Stomach (tissue), 9 donors: ENCODE data around the gene NF1. TPM values are rescaled to one million over a fixed set of nuclear protein-coding genes. Genes with fewer than 3 reads are reported as not detected.

ENCODE experiments used
- DNase-seq, 2 donors: peaks; one replicate each; pipeline versions ENCODE4 v3.0.0 to v3.0.0-alpha.2; 2013 to 2019
- H3K27ac ChIP-seq, 5 donors: fragments of 200-600 bp in 4 of 5; sonication (generic) in 4 of 5; one replicate each; pipeline ENCODE4 v1.5.1; 2013 to 2019; ENCODE audit warnings: mild to moderate bottlenecking in 1 of 5, moderate library complexity in 1 of 5
- H3K27me3 ChIP-seq, 3 donors: fragments of 200-600 bp; sonication (generic); one replicate each; pipeline ENCODE4 v1.5.1; 2017 to 2019; ENCODE audit warnings: mixed run types in 1 of 3
- H3K36me3 ChIP-seq, 4 donors: fragments of 200-600 bp; sonication (generic); 1 replicate in 3 of 4; 2 replicates in 1 of 4; pipeline ENCODE4 v1.5.1; 2016 to 2019
- H3K4me1 ChIP-seq, 4 donors: fragments of 200-600 bp; sonication (generic); one replicate each; pipeline ENCODE4 v1.5.1; 2016 to 2019
- H3K4me3 ChIP-seq, 4 donors: fragments of 200-600 bp; sonication (generic) in 3 of 4; one replicate each; pipeline ENCODE4 v1.5.1; 2016 to 2019; ENCODE audit warnings: mild to moderate bottlenecking in 1 of 4
- H3K9me3 ChIP-seq, 4 donors: fragments of 200-600 bp; sonication (generic); one replicate each; pipeline ENCODE4 v1.5.1; 2016 to 2019
- EP300 ChIP-seq: sonication (generic); formaldehyde crosslinking; IDR thresholded peaks from one replicate; pipeline ENCODE4 v1.6.1; 2017; ENCODE audit warnings: antibody characterized with exemption
- POLR2A ChIP-seq, 4 donors: fragments of 450-650 bp; IDR thresholded peaks; one replicate each; pipeline ENCODE4 v1.6.1; 2016; ENCODE audit warnings: antibody characterized with exemption in 4 of 4, control low read depth in 2 of 4, mild to moderate bottlenecking in 1 of 4, moderate library complexity in 1 of 4
- POLR2AphosphoS5 ChIP-seq, 3 donors: sonication (generic); formaldehyde crosslinking; IDR thresholded peaks; one replicate each; pipeline ENCODE4 v1.6.1; 2016; ENCODE audit warnings: antibody characterized with exemption in 3 of 3
- WGBS, 5 donors: extraction: QIAGEN DNeasy Blood & Tissue Kit in 3 of 5; methylation state at CpG; one replicate each; pipeline versions ENCODE4 v1.1.5 to v1.1.7; 2013 to 2018; 5-methylcytosine and 5-hydroxymethylcytosine counted together
- intact Hi-C: fragments of 100-400 bp; cut with DNase I; formaldehyde crosslinking; loops from one replicate; pipeline ENCODE4 v1.15.1; 2023; ENCODE audit warnings: low total_unique reads
- polyA plus RNA-seq, 3 donors: library from polyadenylated mRNA; stranded (reverse); fragments of 200-250 nt; gene quantifications; one replicate each; pipeline ENCODE4 v1.2.3, GENCODE V29; 2013
- total RNA-seq, 5 donors: library from RNA; depleted of rRNA; stranded (reverse); fragments of >200 nt; gene quantifications; one replicate each; pipeline versions ENCODE4 v1.1.0 to v1.2.3, GENCODE V29; 2014 to 2016
- TF ChIP-seq, protein P1 (sequence below), 7 experiments: fragments of 450-650 bp in 4 of 7; fragments of 200-600 bp in 3 of 7; sonication (generic) in 3 of 7; IDR thresholded peaks; one replicate each; pipeline ENCODE4 v1.5.1; 2016 to 2019; ENCODE audit warnings: antibody characterized with exemption in 7 of 7, control low read depth in 2 of 7, mild to moderate bottlenecking in 1 of 7
- donor health status: healthy with polysubstance abuse.
- donor health status: Bipolar disorder and iron deficiency.
- donor health status: healthy.

The NF1 gene
- total and polyA plus RNA-seq, 8 donors: 5.2 to 108 (median 50.5) TPM

DNA sequence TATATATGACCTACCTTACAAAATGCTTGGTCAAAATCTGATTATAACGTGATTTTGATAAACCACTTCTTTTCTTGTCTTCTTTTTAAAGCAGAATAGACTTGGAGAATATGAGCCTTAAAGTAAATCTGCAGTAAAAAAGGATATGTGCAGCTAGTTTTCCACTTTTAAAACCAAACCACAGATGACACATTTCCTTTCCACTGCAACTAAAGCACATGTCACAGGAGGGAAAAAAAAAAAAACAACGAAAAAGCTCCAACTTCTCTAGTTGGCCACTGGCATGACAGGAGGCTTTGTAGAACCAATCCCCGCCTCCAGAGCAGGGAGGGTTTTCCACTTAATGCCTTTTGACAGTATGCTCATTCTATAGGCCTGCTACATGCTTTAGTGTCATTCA is 226.7 kb downstream of the NF1 start, which contains the start of gene EVI2A:
TSS of gene EVI2A (minus strand) at position 142 of the 400 bp plus-strand sequence. CDS start 2,609 bp downstream, outside the sequence.
- no peak for TF ChIP-seq POLR2A (IDR thresholded peaks at IDR 0.05)
- TF ChIP-seq EP300: no peak
- TF ChIP-seq, protein P1, sequence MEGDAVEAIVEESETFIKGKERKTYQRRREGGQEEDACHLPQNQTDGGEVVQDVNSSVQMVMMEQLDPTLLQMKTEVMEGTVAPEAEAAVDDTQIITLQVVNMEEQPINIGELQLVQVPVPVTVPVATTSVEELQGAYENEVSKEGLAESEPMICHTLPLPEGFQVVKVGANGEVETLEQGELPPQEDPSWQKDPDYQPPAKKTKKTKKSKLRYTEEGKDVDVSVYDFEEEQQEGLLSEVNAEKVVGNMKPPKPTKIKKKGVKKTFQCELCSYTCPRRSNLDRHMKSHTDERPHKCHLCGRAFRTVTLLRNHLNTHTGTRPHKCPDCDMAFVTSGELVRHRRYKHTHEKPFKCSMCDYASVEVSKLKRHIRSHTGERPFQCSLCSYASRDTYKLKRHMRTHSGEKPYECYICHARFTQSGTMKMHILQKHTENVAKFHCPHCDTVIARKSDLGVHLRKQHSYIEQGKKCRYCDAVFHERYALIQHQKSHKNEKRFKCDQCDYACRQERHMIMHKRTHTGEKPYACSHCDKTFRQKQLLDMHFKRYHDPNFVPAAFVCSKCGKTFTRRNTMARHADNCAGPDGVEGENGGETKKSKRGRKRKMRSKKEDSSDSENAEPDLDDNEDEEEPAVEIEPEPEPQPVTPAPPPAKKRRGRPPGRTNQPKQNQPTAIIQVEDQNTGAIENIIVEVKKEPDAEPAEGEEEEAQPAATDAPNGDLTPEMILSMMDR (IDR thresholded peaks at IDR 0.05): no peak
- peak in 1 of 3 donors; percentile 9 for TF ChIP-seq POLR2AphosphoS5 (IDR thresholded peaks at IDR 0.05)
- peak within 1 kb of the TSS in 4 of 5 donors; percentile 45 to 86 (median 54) for H3K27ac ChIP-seq
- 53 to 77% (median 68%) methylated on average over 3 of the region's 3 CpGs for WGBS, 5 donors
- no peaks in the 10 kb centered on the region for H3K9me3 ChIP-seq
- H3K4me1 ChIP-seq: peaks cover 0 to 17% (median 0%) of the 10 kb centered on the region in 4 donors
- H3K4me3 ChIP-seq: peak within 1 kb of the TSS; percentile 7 to 29 (median 14)
- intact Hi-C loops: no loop called here
- H3K36me3 ChIP-seq: peaks cover 7 to 10% (median 8%) of the 10 kb centered on the region in 4 donors
- H3K27me3 ChIP-seq: no peaks in the 10 kb centered on the region
- peak in 1 of 2 donors; percentile 80 for DNase-seq

- peaks cover 0 to 12% (median 0%) of the 10 kb centered on the region in 4 donors for H3K4me1 ChIP-seq
These were observed 227.2 kb downstream of the NF1 start for GRCh38 chr17:31321966-31322365.

DNA sequence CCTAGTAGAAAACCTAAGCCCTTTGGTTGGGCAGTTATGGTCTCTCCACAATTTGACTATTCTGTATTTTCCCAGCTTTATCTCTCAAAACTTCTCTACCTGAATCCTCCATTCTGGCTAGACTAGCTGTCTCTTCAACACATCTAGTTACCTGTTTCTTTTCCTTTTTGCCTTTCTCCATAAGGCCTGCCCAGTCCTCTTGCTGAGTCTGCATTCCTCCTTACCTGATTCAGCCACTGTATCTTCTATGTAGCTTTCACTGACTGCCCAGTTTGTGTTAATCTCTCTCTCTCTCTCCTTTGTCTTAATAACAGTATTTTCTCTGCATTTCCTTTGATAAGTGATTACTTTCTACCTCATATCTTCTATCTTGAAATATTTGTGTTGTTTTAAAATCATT is 228.8 kb downstream of the NF1 start:
- no peaks in the 10 kb centered on the region for H3K4me1 ChIP-seq
- no peak overlapping the region for H3K27ac ChIP-seq
- H3K4me3 ChIP-seq: no peak overlapping the region
- TF ChIP-seq POLR2A (IDR thresholded peaks at IDR 0.05) (no peak), POLR2AphosphoS5 (IDR thresholded peaks at IDR 0.05) (no peak), EP300 (no peak)
- TF ChIP-seq, protein P1 (IDR thresholded peaks at IDR 0.05): no peak
- H3K9me3 ChIP-seq: no peaks in the 10 kb centered on the region
- H3K27me3 ChIP-seq: no peaks in the 10 kb centered on the region
- no peak for DNase-seq
- peaks cover 7 to 30% (median 29%) of the 10 kb centered on the region in 4 donors for H3K36me3 ChIP-seq
- intact Hi-C loops: no loop called here

More at GRCh38 chr17:31321966-31322365, 227.2 kb downstream of the NF1 start:
- Histone ChIP-seq H3K9me3 (no peaks in the 10 kb centered on the region), H3K36me3 (peaks cover 7 to 15% (median 13%) of the 10 kb centered on the region in 4 donors), H3K27me3 (no peaks in the 10 kb centered on the region), H3K27ac (peak overlapping the region in 3 of 5 donors; percentile 50 to 86 (median 57)), H3K4me3 (no peak overlapping the region)
- no peak for DNase-seq
- WGBS, 5 donors: 81 to 89% (median 83%) methylated on average over 4 of the region's 4 CpGs
- intact Hi-C loops: no loop called here
- TF ChIP-seq POLR2A (IDR thresholded peaks at IDR 0.05): no peak
- no peak for TF ChIP-seq POLR2AphosphoS5 (IDR thresholded peaks at IDR 0.05)
- TF ChIP-seq, protein P1 (IDR thresholded peaks at IDR 0.05): no peak
- no peak for TF ChIP-seq EP300

- TF ChIP-seq POLR2AphosphoS5 (IDR thresholded peaks at IDR 0.05) (no peak), POLR2A (IDR thresholded peaks at IDR 0.05) (no peak), EP300 (no peak)
- TF ChIP-seq, protein P1 (IDR thresholded peaks at IDR 0.05): no peak
- no peak overlapping the region for H3K4me3 ChIP-seq
- H3K27me3 ChIP-seq: no peaks in the 10 kb centered on the region
- no peaks in the 10 kb centered on the region for H3K4me1 ChIP-seq
- no peaks in the 10 kb centered on the region for H3K9me3 ChIP-seq
- peaks cover 7 to 54% (median 40%) of the 10 kb centered on the region in 4 donors for H3K36me3 ChIP-seq
- WGBS, 5 donors: 93 to 97% (median 96%) methylated on average over 12 of the region's 12 CpGs
- DNase-seq: no peak
- intact Hi-C loops: no loop called here
- no peak overlapping the region for H3K27ac ChIP-seq
These were observed 232.9 kb downstream of the NF1 start for GRCh38 chr17:31327534-31328159.
